HEK293 (cell line): ENCODE data around the gene ABCF1.

ENCODE experiments used
- GLI4 ChIP-seq: fragments of 450-650 bp; formaldehyde crosslinking; IDR thresholded peaks from 2 replicates; pipeline ENCODE4 v1.5.1; 2016; ENCODE audit warnings: missing biosample characterization, missing genetic modification characterization
- ZNF423 ChIP-seq: fragments of 450-650 bp; formaldehyde crosslinking; IDR thresholded peaks from 2 replicates; pipeline ENCODE4 v1.5.1; 2016; ENCODE audit warnings: missing biosample characterization, missing genetic modification characterization
- ZNF777 ChIP-seq: fragments of 450-650 bp; formaldehyde crosslinking; IDR thresholded peaks from 2 replicates; pipeline ENCODE4 v1.5.1; 2017; ENCODE audit warnings: missing biosample characterization, missing genetic modification characterization, borderline replicate concordance

- TF ChIP-seq ZNF777 (tag by site-specific recombination) = no peak; the same call in 1 of the 2 replicates
- TF ChIP-seq ZNF423 (tag by site-specific recombination) = no peak
- no peak for TF ChIP-seq GLI4 (tag by site-specific recombination)
These were observed at the start of gene ABCF1 for GRCh38 chr6:30571075-30571761.
